GM19395 (cell line): ENCODE measurements around the gene PROC.

ENCODE experiments used
- ATAC-seq: cut with Tn5 transposase; IDR thresholded peaks from one replicate; pipeline ENCODE4 v1.9.1; 2021; ENCODE audit warnings: mild to moderate bottlenecking, moderate library complexity; ENCODE audit not compliant: unreplicated experiment

Gene PROC

GRCh38 chr2:127418300-127419111 lies at the start of gene PROC:
TSS of gene PROC (plus strand) at chr2:127418427. CDS start at chr2:127419943, 1,516 bp downstream.
- no peak for ATAC-seq

- ATAC-seq = no peak
Measured at GRCh38 chr2:127370010-127370409, 48.2 kb upstream of the PROC start.

- no peak for ATAC-seq
Measured at GRCh38 chr2:127371037-127371436, 47.2 kb upstream of the PROC start.

GRCh38 chr2:127373362-127374083 lies 44.7 kb upstream of the PROC start:
- no peak for ATAC-seq

GRCh38 chr2:127376257-127376656 lies 42.0 kb upstream of the PROC start:
- ATAC-seq = no peak

- no peak for ATAC-seq
Measured at GRCh38 chr2:127377262-127377661, 41.0 kb upstream of the PROC start.

- no peak for ATAC-seq
Measured at GRCh38 chr2:127378720-127379119, 39.5 kb upstream of the PROC start.

GRCh38 chr2:127379712-127380355 lies 38.4 kb upstream of the PROC start:
- no peak for ATAC-seq

GRCh38 chr2:127381762-127382161 lies 36.5 kb upstream of the PROC start:
- ATAC-seq = no peak

GRCh38 chr2:127382831-127383230 lies 35.4 kb upstream of the PROC start:
- no peak for ATAC-seq

- no peak for ATAC-seq
Measured at GRCh38 chr2:127384529-127384928, 33.7 kb upstream of the PROC start.

- ATAC-seq = no peak
Measured at GRCh38 chr2:127386246-127386645, 32.0 kb upstream of the PROC start.

- peak; percentile 66 for ATAC-seq
Measured at GRCh38 chr2:127386764-127387654, 31.2 kb upstream of the PROC start.

- peak; percentile 67 for ATAC-seq
Measured at GRCh38 chr2:127387655-127388422, 30.4 kb upstream of the PROC start, which contains the start of gene MAP3K2. TSS of gene MAP3K2 (minus strand) at chr2:127387975. CDS start at chr2:127343129, 44,846 bp downstream.

- ATAC-seq = peak; percentile 38
Measured at GRCh38 chr2:127388423-127389164, 29.6 kb upstream of the PROC start.

GRCh38 chr2:127389778-127390435 lies 28.3 kb upstream of the PROC start:
- ATAC-seq = peak; percentile 25

GRCh38 chr2:127392133-127392827 lies 25.9 kb upstream of the PROC start:
- no peak for ATAC-seq
